HG03159 (cell line): ENCODE results near the gene OAT.
A peak's percentile ranks its signal among the peaks of the same experiment; 100 is the strongest.

Experiments
- ATAC-seq: cut with Tn5 transposase; IDR thresholded peaks from one replicate; pipeline ENCODE4 v1.9.1; 2021; ENCODE audit warnings: mild to moderate bottlenecking, moderate library complexity; ENCODE audit not compliant: unreplicated experiment

The OAT gene

GRCh38 chr10:124418726-124419501 is at the start of gene OAT:
Gene OAT (minus strand): TSS chr10:124418923. CDS start chr10:124412171, 6,752 bp downstream.
- peak; percentile 96 for ATAC-seq

- no peak for ATAC-seq
These were observed 48.4 kb upstream of the OAT start for GRCh38 chr10:124467165-124467564.

- no peak for ATAC-seq
These were observed 47.2 kb upstream of the OAT start for GRCh38 chr10:124465777-124466488.

GRCh38 chr10:124465003-124465776 is 46.5 kb upstream of the OAT start:
- ATAC-seq: peak; percentile 36

- no peak for ATAC-seq
These were observed 45.6 kb upstream of the OAT start for GRCh38 chr10:124464028-124464965.

GRCh38 chr10:124462348-124462695 is 43.6 kb upstream of the OAT start:
- ATAC-seq: no peak

- peak; percentile 92 for ATAC-seq
These were observed 43.1 kb upstream of the OAT start, which contains the start of gene LHPP for GRCh38 chr10:124461642-124462347. Gene LHPP (plus strand): TSS chr10:124461823. CDS start chr10:124461863, 40 bp downstream.

GRCh38 chr10:124460144-124460543 is 41.4 kb upstream of the OAT start:
- no peak for ATAC-seq

- no peak for ATAC-seq
These were observed 40.7 kb upstream of the OAT start for GRCh38 chr10:124459395-124459794.

GRCh38 chr10:124458889-124459288 is 40.2 kb upstream of the OAT start:
- no peak for ATAC-seq

GRCh38 chr10:124458473-124458872 is 39.8 kb upstream of the OAT start:
- no peak for ATAC-seq

- ATAC-seq: no peak
These were observed 36.7 kb upstream of the OAT start for GRCh38 chr10:124455441-124455840.

- ATAC-seq: no peak
These were observed 35.4 kb upstream of the OAT start for GRCh38 chr10:124453960-124454610.

- no peak for ATAC-seq
These were observed 32.6 kb upstream of the OAT start for GRCh38 chr10:124451276-124451675.

GRCh38 chr10:124450783-124451057 is 32.0 kb upstream of the OAT start:
- ATAC-seq: no peak

GRCh38 chr10:124450012-124450782 is 31.5 kb upstream of the OAT start, which contains the start of gene NKX1-2:
Gene NKX1-2 (minus strand): TSS chr10:124450035. CDS start chr10:124449943, 92 bp downstream.
- no peak for ATAC-seq

- no peak for ATAC-seq
These were observed 30.7 kb upstream of the OAT start for GRCh38 chr10:124449170-124450011.

- ATAC-seq: no peak
These were observed 30.0 kb upstream of the OAT start for GRCh38 chr10:124448696-124449169.
